HG02943 (cell line): ENCODE data around the gene GID8.
"Not testable (repeated sequence)": the region's sequence is repeated elsewhere in the genome, so short reads cannot be mapped to it uniquely, and the experiment has no call there.

Experiments
- ATAC-seq: cut with Tn5 transposase; IDR thresholded peaks from one replicate; pipeline ENCODE4 v1.9.1; 2021; ENCODE audit warnings: mild to moderate bottlenecking, low read depth, moderate library complexity; ENCODE audit not compliant: unreplicated experiment

GID8 gene

DNA sequence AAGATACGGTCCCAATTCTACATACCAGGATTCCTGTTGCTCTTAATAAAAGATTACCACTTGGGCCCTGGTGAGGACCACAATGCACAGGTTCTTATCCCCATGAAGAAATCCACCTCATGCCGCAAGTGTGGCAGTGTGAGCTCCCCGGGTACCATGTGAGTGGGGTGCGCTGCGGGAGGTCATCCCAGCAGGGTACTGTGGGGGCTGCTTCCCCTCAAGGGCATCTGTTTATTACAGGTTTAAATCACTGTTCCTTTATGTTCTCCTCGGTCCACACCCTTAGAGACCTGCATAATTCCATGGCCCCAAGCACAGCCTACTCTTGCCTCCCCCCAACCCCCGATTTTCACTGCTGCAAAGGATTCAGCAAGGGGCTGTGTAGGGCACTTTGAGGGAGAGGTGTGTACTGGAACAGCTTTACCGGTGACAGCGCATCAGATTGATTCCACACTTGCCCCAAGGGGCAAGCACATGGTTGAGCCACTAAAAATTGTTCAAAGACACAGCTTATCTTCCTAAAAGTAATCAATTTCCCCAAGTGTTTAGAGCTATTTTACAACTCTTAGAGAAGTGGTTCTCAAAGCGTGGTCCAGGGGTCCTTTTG lies 17.8 kb upstream of the GID8 start:
- ATAC-seq, result no peak

DNA sequence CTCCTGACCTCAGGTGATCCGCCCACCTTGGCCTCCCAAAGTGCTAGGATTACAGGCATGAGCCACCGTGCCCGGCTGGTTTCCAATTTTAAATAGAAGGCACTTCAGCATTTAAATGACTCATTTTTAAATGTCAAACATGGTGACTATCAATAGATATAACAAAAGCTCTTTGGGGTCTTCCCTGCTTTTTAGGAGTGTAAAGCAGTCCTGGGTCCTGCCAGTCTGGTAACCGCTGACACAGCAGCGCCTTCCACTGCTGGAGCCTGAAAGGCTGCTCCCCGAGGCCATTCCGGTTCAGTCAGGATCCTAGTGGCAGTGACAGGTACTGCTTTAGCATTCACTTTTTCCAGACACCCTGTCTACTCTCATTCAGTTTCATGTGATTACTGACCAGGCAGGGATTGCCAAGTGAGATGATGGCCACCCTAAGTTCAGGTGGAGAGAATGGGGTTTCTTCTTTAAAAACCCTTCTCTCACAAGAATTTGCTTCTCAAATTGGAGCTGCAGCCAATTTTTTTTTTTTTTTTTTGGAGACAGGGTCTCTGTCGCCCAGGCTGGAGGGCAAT lies 16.7 kb upstream of the GID8 start:
- no peak for ATAC-seq

DNA sequence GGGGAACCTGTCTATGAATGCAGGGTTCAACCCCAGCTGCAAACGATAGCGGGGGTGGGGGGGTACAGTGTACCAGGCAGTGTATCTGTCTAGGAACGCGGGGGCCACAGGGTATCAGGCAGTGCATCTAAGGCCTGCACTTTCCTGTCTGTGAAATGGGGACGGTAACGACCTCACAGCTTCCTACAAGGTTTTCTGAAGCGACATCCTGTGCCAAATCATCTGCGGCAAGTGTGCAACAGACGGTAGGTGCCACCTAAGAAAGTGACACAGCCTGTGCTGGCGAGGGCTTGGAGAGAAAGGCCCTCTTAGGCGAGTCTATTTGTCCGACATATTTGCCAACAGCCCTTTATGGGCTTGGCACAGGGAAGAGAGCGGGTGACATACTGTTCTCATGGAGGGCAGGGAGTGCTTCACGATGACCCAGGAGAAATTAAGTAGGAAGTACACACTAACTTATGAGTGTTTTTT lies 15.5 kb upstream of the GID8 start:
- ATAC-seq, result no peak

DNA sequence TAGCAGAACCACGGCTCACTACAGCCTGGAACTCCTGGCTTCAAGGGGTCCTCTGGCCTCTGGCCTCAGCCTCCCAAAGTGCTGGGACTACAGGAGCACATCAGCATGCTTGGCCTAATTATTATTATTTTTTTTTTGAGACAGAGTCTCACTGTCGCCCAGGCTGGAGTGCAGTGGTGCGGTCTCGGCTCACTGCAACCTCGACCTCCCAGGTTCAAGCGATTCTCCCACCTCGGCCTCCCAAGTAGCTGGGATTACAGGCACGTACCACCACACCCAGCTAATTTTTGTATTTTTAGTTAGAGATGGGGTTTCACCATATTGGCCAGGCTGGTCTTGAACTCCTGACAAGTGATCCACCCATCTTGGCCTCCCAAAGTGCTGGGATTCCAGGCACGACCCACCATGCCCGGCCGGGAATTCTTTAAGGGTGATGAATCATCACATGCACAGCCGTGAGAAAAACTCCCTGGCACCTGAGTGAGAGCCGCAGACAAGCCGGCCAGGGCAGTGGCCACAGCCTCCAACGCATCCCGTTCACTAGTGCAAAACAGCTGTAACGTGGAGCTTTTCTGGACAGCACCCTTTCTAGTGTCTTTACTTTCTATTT lies 14.8 kb upstream of the GID8 start:
- ATAC-seq, result not testable (repeated sequence)

DNA sequence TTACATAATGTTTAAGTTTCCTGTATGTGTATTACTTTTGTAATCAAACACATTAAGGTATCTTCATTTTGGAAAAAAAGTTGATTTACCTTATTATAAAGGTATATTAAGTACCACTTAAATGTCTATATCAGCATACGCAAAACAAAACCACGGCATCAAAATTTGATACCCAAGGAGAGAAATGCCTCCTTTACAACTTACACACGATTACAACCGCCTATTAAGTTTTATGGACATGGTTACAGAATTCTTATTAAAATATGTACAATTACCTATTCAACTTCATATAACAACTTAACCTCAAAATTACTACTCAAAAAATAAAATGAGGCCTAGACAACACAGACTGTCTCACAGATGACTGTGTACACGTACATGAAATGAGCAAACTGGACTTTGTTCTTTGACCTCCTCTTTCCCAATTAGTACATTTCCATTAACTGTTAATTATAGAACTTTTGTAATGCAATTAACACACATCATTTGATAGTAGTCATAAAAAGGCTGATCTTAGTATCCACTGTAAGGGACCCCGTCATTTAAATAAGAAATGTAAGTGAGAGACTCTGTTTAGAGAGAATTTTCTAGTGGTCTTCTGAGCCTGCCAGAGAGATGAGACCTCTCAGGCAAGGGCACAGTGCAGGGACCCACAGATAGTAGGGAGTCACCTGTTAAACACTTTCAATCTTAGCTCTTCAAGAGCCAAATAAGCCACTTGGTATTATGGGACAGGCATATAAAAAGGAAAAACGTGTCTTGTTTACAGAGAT lies 14.1 kb upstream of the GID8 start:
- ATAC-seq, result no peak

DNA sequence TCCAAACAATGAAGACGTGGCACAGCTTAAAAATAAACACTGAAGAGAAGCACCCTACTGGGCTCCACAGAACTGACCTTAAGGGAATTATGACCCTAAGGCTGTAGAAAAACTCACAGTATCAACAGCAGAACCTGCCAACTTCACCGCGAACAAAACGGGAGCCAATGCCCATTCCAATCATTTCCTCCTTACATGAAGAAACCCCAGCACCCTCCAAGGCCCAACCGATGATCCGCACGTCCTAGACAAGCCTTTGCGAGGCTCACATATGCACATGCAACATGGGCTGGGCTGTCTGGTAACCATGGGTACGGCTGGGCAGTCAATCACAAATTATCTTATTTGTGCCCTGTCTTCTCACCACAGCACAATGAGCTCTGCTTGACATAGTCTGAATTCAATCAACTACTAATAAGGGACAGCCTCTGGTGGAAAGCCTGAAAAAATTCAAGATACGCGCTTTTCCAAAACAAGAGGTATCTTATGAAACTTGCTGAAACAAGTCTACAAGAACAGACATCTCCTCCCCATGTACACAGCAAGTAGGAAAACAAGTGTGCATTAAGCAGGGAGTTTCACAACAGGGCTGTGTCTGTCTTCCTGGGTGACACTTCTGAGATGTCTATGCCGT lies 13.4 kb upstream of the GID8 start:
- no peak for ATAC-seq

DNA sequence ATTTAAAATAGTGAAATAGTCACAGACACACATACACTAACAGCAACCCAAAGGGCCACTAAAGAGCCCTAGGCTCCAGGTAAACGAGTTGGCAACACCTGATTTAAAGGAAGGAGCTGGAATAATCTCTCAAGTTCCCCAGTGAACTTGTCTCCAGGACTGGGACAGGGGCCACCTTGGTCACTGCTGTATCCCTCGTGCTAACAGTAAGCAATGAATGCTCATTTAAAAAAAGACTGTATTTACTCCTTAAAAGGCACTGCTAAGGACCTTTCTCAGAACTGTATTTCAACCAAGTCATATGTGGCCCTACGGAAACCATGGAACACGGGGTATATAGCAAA lies 12.9 kb upstream of the GID8 start:
- ATAC-seq, result no peak

DNA sequence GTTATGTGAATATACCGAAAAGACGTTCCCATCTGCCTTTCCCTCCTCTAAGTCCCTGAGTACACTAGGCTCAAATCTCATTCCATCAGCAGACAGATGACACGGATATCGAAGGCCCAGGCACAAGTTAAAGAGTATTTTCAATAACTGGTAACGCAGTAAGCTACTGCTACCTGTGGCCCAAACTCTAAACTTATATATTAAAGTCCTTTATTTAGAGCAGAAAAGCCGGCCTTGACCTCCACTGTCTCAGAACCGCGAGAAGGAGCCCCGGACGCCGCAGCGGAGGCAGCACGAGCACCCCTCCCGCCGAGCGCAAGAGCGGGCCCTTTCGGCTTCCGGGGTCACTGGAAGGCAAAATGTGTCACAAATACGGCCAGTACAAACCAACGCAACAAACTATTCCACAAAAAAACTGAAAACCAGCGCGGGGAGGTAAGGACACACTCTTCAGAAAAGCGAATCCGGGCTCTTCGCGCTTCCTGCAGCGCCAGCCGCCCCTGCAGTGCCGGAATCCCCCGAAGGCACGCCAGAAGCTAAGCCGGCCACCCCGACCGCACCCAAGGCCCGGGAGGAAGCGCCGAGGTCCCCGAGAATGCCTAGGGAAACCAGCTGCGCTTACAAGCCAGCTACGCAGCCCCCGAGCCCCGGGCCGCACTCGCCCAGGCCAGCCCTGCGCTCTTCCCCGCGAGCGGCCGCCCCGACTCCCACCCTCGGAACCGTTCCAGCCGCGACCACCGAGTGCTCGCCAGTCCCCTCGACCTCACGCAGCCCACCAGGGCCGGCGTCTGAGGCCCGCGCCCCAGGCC lies 12.3 kb upstream of the GID8 start:
- peak; percentile 24 for ATAC-seq

DNA sequence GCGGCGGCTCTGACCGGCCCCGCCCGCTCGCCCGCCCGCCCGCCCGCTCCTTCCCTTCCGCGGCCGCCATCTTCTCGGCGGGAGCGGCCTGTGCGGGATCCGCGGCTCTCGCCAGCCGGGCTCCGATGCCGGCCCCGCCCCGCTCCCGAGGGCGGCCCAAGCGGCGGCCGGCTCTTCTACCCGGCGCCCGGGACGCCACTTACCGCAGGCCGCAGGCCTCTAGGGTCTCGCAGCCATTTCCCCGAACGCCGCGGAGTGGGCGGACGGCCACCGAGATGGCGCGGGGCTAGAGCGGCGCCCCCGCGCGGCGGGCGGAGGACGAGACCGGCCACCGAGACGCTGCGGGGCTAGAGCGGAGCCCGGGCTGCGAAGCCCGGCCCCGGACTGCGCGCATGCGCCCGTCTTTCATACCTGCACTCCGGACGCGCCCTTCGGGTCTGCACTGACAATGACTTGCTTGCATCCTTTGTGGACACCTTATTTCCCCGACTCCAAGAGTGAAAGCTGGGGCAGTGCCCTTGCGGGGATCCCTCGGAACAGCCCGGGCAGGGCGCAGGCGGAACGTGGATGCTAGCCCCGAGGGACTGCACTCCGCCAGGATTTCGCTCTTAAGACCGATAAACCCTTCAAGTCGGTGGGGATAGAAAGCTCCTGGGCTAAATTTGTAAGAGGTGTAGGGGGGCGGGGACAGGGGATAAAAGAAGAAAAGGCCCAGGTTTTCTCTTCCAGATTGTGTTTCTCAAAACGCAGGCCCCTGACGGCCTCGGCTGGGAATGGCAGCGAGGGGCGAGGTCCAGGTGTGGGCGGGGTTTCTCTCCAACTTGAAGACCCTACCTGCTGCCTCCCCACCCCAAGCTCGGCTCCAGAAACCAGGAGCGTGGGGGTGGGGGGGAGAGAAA lies 11.5 kb upstream of the GID8 start, which contains the start of gene DIDO1:
TSS of gene DIDO1 (minus strand) at position 277 of the 899 bp plus-strand sequence.
- ATAC-seq, result peak; percentile 71

DNA sequence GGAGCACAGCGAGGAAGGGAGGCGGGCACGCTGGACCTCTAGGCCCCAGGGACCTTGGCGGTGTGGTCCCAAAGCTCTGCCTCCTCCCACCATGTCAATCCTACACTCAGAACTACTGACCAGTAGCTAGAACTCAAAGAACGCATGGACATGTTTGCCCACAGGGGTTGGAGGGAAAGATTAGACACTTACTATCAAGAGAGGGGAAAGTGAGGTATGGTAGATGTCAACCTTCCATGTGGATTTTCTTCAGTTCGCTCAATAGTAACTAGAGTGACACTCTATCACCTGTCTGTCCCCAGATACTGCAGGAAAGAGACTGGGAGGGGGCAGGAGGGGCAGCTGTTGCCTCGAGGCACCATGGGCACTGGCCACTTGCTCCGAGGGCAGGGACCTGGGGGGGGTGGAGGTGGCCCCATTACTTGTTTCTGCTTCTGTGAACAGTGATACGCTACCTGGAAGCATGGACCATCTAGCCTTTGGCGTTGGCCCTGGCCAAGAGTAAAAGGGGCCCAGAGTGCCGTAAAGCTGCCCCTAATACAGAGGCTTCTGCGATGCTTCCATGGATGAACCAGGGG lies 10.7 kb upstream of the GID8 start:
- no peak for ATAC-seq

DNA sequence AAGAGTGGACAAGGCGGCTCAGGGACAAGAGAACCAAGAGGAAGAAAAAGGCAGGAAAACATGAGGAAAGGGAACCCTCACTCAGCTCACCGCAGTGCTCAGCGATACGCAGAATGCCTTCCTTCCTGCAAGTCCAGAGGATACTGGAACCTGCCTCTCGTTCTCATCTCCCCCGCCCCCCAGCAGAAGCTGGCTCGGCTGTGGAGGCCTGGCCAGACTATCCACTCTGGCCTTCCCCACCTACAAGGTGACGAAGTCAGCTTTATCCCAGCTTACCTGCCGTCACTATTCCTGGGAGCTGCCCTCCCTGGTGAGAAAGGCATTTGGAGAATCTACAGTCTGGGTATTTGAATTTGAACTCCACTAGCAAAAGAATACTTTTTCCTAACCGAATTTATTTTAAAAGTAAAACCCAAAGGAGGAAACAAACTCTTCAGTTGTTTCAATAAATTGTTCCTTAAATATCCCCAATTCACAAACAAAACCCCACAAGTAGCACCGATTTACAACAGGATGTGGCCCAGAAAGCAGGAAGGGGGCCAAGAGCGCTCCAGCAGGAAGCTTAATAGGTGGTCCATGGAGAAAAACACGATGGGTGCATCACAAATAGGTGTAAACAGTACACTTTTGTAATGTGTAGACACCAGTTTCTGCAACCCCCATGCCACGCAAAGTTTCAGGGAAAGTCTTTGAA lies 9.6 kb upstream of the GID8 start:
- no peak for ATAC-seq

DNA sequence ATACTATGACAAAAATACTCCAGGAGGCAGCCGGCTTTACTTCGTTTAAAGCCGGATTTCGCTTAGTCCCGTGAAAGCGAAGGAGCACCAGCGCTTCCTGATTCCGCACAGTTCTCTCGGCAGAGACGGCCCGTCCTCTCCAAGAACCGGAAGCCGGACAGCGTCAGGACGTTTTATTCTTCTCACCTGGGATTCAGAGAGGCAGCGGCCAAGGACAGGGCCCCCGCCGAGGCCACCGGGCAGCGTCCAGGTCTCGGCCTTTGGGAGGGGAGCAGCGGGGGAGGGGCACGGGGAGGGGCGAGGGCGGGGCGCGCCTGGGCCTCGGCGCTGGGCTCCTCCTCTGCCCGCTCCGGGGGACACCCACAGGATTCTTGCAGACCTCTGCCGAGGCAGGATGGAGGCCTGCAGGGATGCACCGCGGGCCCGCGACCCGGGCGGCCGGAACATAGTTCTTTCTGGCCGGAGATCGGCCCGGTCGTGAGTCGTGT lies 8.9 kb upstream of the GID8 start:
- ATAC-seq, result no peak

DNA sequence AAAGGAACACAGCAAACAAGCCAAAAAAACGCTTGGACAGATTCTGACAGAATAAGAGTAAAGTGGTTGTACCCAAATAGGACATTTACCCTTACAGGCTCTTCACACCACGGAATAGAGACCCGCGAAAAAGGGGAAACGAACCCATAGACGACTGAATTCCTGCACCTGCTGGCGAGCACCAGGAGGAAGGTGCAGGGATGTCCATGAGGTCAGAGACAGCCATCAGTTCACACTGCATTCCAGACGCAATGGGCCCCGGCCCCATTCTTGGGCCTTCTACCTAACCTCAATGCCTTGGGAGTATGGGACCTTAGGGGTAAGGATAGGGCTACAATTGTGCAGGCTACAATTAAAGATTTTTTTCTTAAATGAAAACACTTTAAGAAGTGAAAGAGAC lies 6.5 kb upstream of the GID8 start:
- ATAC-seq, result no peak

DNA sequence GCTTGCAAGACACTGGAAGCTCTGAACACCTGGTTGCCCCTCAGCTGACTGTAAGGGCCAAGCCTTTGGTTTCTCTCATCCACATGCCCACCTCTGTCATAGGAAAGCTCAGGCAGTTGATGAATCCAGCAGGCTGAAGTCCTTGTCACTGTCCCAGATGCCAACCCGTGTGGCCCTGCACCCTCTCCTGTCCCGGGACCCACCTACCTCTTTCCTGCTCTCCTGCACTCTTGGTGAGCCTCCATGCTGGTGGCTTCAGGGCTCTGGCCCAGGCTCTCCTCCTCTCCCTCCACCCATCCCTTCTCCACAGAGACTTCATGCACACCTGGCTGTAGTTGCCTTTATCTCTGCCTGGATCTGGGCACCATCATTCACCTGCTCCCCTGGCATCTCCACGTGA lies 4.0 kb upstream of the GID8 start:
- no peak for ATAC-seq

DNA sequence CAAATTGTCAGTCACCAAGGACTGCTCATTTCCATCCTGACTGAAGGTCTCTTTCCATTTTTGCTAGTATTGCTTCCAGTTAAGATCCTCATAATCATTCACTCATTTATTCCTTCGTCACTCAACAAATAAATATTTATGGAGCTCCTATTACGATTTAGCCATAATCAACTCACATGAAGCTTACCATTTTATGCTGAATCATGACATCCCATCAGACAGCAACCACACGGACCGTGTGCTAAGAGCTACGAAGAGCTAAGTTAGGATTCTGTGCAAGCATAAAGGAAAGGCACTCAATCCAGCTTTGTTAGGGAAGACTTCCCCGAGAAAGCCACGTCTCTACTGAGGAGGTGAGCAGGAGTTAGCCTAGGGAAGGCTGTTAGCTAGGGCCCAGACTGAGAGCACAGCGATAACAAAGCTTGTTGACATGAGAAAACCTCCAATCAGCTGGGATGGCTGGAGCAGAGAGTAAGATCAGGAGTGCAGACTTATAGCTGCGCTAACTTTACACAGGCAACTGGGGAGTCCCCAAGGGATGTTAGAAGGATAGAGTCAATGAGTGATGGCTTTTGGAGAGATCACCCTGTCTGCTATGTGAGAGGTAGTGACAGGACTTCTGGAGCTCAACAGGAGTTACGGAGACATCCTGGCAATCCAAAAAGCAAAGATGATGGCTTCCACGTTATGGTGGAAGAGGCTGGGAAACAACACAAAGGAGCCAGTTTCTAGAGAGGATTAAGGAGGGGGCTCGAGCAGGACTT lies 2.6 kb upstream of the GID8 start:
- no peak for ATAC-seq

DNA sequence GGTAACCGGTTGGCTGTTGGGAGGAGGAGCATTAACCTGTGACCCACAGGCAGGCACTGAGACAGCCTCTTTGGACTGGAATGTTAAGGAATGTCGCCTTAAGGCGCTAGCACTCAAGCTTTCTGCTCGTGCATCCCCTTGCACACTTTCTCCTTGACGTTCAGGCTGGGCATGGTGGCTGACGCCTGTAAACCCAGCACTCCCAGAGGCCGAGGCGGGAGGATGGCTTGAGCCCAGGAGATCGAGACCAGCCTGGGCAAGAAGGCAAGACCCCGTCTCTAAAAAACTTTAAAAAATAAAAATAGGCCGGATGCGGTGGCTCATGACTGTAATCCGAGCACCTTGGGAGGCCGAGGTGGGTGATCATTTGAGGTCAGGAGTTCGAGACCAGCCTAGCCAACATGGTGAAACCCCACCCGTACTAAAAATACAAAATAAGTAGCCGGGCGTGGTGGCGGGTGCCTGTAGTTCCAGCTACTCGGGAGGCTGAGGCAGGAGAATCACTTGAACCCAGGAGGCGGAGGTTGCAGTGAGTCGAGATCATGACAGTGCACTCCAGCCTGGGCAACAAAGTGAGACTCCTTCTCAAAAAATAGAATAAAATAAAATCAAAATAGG lies 1.9 kb upstream of the GID8 start:
- no peak for ATAC-seq
